ENCODE results near the gene LRRIQ3.
"Not testable (repeated sequence)": the region's sequence is repeated elsewhere in the genome, so short reads cannot be mapped to it uniquely, and the experiment has no call there.

The LRRIQ3 gene

GRCh38 chr1:74117370-74117769 is 80.6 kb downstream of the LRRIQ3 start:
- not testable (repeated sequence) for DNase-seq (ENCODE audit: low read depth in 1 of 2, low spot score in 1 of 2)

GRCh38 chr1:74113333-74113732 is 84.6 kb downstream of the LRRIQ3 start:
- no peak for DNase-seq (ENCODE audit: low read depth in 1 of 2, low spot score in 1 of 2)

GRCh38 chr1:74107394-74107793 is 90.6 kb downstream of the LRRIQ3 start:
- DNase-seq (ENCODE audit: low read depth in 1 of 2, low spot score in 1 of 2): no peak

DNA sequence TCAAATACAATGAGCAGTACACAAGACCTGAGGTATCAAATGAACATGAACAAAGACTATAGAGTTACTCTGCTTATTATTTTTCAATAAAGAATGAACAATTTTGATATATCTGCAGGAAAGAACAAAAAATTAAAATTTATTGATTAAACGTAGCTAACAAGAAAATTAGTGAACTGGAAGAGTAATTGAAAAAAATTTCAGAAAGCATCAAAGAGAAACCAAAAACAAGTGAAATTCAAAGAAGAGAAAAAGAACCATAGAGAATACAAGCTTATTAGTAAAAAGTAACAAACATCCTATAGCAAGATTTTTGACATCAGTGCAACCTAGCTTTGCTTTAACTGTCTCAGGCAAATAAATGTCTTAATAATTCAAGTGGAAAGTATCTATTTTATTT is 106.6 kb downstream of the LRRIQ3 start:
- DNase-seq (ENCODE audit: low read depth in 1 of 2, low spot score in 1 of 2): no peak

GRCh38 chr1:74083128-74083527 is 114.8 kb downstream of the LRRIQ3 start:
- no peak for DNase-seq (ENCODE audit: low read depth in 1 of 2, low spot score in 1 of 2)

- no peak for DNase-seq (ENCODE audit: low read depth in 1 of 2, low spot score in 1 of 2)
These were observed 132.9 kb downstream of the LRRIQ3 start for GRCh38 chr1:74065081-74065480.

DNA sequence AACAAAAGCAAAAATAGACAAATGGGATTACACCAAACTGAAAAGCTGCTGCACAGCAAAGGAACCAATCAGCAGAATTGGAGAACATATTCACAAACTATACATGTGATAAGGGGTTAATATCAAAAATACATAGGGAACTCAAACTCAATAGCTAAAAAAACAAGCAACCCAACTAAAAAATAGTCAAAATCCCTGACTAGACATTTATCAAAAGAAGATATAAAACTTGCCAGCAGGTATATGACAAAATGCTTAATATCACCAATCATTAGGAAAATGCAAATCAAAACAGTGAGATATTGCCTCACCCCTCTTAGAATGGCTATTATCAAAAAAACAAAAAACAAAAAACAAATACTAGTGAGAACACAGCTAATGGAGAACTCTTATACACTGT is 140.3 kb downstream of the LRRIQ3 start:
- DNase-seq (ENCODE audit: low read depth in 1 of 2, low spot score in 1 of 2): no peak

GRCh38 chr1:74053407-74053806 is 144.6 kb downstream of the LRRIQ3 start:
- no peak for DNase-seq (ENCODE audit: low read depth in 1 of 2, low spot score in 1 of 2)

DNA sequence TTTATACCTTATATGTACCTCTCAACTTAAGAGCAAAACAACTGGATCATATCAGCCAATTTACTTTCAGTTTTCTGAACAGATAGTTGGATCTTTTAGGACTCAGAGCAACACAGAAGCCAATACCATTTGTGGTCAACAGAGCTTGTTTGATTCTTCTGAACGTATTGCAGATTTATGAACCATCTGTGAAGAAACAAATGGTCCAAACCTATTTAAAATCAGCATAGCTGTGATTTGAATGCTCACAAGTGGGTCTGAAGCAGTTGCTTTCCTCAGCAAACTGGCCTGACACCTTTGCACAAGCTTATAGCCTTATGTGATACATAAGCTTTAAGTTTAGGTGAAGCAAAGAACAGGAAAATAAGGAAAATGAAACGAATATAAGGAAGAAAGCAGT is 147.6 kb downstream of the LRRIQ3 start:
- DNase-seq (ENCODE audit: low read depth in 1 of 2, low spot score in 1 of 2): no peak

- no peak for DNase-seq (ENCODE audit: low read depth in 1 of 2, low spot score in 1 of 2)
These were observed 159.9 kb downstream of the LRRIQ3 start for GRCh38 chr1:74038042-74038441.

GRCh38 chr1:74012583-74012982 is 185.4 kb downstream of the LRRIQ3 start:
- no peak for DNase-seq (ENCODE audit: low read depth in 1 of 2, low spot score in 1 of 2)

- no peak for DNase-seq (ENCODE audit: low read depth in 1 of 2, low spot score in 1 of 2)
These were observed 186.2 kb downstream of the LRRIQ3 start for GRCh38 chr1:74011736-74012135.

- DNase-seq (ENCODE audit: low read depth in 1 of 2, low spot score in 1 of 2): no peak
These were observed 187.8 kb downstream of the LRRIQ3 start for GRCh38 chr1:74010206-74010605.

GRCh38 chr1:74005533-74005932 is 192.4 kb downstream of the LRRIQ3 start:
- no peak for DNase-seq (ENCODE audit: low read depth in 1 of 2, low spot score in 1 of 2)

GRCh38 chr1:74003806-74004205 is 194.2 kb downstream of the LRRIQ3 start:
- DNase-seq (ENCODE audit: low read depth in 1 of 2, low spot score in 1 of 2): no peak

GRCh38 chr1:73998348-73998959 is 199.5 kb downstream of the LRRIQ3 start:
- no peak for DNase-seq (ENCODE audit: low read depth in 1 of 2, low spot score in 1 of 2)

DNA sequence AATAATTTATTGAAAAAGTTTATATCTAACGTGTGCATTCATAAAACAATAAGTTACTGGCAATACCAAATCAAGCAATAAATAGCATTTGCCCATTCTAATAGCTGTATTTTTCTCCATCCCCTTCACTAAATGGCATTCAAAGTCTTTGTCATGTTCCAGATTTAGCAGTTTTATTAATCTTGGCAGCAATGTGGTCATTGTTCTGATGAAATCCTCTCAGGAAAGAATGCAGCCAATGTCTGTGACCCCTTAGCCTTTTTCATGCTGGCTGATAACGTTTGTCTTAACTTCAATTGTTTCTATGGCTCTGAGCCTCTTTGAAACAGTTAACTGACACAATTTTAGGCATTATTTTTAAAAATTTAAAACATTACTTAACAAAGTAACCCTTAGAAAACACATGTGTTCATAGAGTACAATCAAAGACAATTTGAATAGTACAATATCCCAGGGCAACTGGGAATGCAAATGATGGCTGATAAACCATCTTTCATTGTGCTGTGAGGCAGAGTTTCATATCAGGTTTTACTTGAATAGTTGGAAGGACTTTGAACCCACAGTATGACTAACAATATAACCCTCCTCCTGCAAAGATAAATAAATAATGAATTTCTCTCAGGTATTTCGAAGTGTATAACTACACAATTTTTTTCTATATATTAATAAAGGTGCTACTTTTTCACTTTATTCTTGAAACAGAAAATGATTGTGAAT is 217.5 kb downstream of the LRRIQ3 start:
- DNase-seq (ENCODE audit: low read depth in 1 of 2, low spot score in 1 of 2): no peak

GRCh38 chr1:73979684-73980083 is 218.3 kb downstream of the LRRIQ3 start:
- no peak for DNase-seq (ENCODE audit: low read depth in 1 of 2, low spot score in 1 of 2)

GRCh38 chr1:73978964-73979363 is 219.0 kb downstream of the LRRIQ3 start:
- no peak for DNase-seq (ENCODE audit: low read depth in 1 of 2, low spot score in 1 of 2)
